BE2C (cell line): ENCODE measurements around the gene DCUN1D3.

Experiments
- DNase-seq: peaks from one replicate; pipeline ENCODE4 v3.0.0-alpha.2; 2020
- H3K27me3 ChIP-seq: fragments of 250-450 bp; sonication (Bioruptor Pico); 2 replicates; pipeline ENCODE4 v1.5.1; 2020; ENCODE audit warnings: mild to moderate bottlenecking
- H3K36me3 ChIP-seq: fragments of 250-450 bp; sonication (Bioruptor Pico); 2 replicates; pipeline ENCODE4 v1.5.1; 2020; ENCODE audit warnings: mild to moderate bottlenecking
- H3K4me1 ChIP-seq: fragments of 250-450 bp; sonication (Bioruptor Pico); 2 replicates; pipeline ENCODE4 v1.5.1; 2020
- H3K4me3 ChIP-seq: 2 replicates; pipeline ENCODE4 v1.5.1; 2011; ENCODE audit warnings: low read depth, low read length
- H3K9me3 ChIP-seq: fragments of 250-450 bp; sonication (Bioruptor Pico); 2 replicates; pipeline ENCODE4 v1.5.1; 2020
- TF ChIP-seq, protein P1 (sequence below): IDR thresholded peaks from 2 replicates; pipeline ENCODE4 v1.5.1; 2012; ENCODE audit warnings: mild to moderate bottlenecking, low read depth, low read length

The DCUN1D3 gene

DNA sequence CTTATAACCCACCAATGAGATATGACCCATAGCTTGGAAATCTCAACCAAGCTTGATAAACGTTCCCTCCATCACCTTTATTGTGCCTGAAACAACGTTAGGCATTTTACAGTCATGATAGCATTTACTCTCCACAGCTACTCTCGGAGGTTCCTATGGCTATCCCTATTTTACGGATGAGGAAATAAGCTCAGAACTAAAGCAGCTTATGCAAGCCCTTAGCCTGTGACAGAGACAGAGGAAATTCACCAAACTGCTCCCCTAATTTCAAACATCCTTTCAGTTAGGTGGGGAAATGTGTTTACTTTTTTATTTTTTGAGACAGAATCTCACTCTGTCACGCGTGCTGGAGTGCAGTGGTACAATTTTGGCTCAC is 18.7 kb downstream of the DCUN1D3 start:
- no peaks in the 10 kb centered on the region for H3K27me3 ChIP-seq
- H3K4me3 ChIP-seq: no peak overlapping the region
- H3K9me3 ChIP-seq: no peaks in the 10 kb centered on the region
- TF ChIP-seq, protein P1, sequence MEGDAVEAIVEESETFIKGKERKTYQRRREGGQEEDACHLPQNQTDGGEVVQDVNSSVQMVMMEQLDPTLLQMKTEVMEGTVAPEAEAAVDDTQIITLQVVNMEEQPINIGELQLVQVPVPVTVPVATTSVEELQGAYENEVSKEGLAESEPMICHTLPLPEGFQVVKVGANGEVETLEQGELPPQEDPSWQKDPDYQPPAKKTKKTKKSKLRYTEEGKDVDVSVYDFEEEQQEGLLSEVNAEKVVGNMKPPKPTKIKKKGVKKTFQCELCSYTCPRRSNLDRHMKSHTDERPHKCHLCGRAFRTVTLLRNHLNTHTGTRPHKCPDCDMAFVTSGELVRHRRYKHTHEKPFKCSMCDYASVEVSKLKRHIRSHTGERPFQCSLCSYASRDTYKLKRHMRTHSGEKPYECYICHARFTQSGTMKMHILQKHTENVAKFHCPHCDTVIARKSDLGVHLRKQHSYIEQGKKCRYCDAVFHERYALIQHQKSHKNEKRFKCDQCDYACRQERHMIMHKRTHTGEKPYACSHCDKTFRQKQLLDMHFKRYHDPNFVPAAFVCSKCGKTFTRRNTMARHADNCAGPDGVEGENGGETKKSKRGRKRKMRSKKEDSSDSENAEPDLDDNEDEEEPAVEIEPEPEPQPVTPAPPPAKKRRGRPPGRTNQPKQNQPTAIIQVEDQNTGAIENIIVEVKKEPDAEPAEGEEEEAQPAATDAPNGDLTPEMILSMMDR: no peak
- DNase-seq: no peak
- H3K36me3 ChIP-seq: no peaks in the 10 kb centered on the region; the same call in 1 of the 2 replicates
- H3K4me1 ChIP-seq: peaks cover 5% of the 10 kb centered on the region; the same call in 1 of the 2 replicates

DNA sequence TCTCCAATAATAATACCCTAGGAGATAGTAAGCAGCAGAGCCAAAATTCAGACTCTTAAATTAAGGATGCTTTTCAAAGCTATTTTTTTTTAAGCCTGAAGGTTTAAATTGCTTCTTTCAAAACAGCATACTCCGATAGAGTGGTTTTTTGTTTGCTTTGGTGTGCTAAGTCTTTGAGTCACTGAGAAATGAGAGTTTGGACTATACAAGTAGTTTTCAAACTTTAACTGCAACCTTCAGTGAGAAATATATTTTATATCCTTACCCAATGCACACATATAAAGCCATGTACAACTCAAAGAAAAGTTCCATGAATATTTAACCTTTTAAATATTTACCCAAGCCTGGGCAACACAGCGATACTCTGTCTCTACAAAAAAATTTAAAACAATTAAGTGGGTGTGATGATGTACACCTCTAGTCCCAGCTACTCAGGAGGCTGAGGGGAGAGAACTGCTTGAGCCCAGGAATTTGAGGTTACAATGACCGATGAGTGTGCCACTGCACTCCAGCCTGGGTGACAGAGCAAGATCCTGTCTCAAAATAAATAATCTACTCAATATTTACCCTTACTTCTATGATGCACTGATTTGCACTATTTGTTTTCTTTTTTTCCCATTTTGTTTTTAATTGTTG is 19.2 kb downstream of the DCUN1D3 start:
- no peak for DNase-seq
- H3K36me3 ChIP-seq: no peaks in the 10 kb centered on the region; the same call in 1 of the 2 replicates
- no peak overlapping the region for H3K4me3 ChIP-seq
- H3K4me1 ChIP-seq: peaks cover 5% of the 10 kb centered on the region; the same call in 1 of the 2 replicates
- no peaks in the 10 kb centered on the region for H3K27me3 ChIP-seq
- TF ChIP-seq, protein P1: no peak
- H3K9me3 ChIP-seq: no peaks in the 10 kb centered on the region

DNA sequence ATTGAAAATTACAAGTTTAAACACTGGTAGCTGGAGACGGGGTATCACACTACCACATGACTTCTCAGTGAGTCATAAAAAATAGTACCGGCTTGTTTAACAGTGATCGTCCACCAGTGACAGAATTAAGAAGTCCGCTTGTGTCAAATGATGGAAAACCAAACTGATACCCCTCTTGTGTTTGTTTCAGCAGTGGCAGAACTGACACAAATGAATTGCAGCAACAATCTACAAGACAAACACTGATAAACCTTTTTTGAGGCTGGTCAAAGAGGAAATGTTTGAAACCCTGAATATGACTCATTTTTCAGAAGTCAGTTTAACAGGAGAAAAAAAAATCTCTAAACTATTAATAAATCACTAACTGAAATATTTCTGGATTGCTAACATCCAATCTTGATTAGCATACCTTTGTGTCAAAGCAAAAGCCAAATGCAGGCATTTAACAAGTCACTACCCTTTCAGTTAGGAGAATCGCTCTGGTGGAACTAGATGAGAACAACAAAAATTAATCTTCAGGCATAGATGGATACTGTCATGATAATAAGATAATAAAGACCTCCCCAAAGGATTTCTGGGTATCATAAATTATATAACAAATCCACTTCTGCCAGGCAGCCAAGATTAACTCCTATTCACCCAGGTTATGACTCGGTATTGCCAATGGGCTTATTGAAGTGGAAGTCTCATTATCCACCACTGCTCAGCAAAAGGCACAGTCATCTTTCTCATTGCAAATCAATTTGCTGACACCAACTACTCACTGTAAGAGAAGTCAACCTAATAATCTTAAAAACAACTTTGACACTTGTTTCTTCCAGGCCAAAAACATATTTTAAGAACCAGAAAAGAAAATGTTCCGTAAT is 20.8 kb downstream of the DCUN1D3 start:
- no peaks in the 10 kb centered on the region; the same call in 1 of the 2 replicates for H3K36me3 ChIP-seq
- no peaks in the 10 kb centered on the region for H3K27me3 ChIP-seq
- TF ChIP-seq, protein P1: no peak
- no peak for DNase-seq
- no peaks in the 10 kb centered on the region for H3K9me3 ChIP-seq
- H3K4me1 ChIP-seq: peaks cover 5% of the 10 kb centered on the region; the same call in 1 of the 2 replicates
- no peak overlapping the region for H3K4me3 ChIP-seq

DNA sequence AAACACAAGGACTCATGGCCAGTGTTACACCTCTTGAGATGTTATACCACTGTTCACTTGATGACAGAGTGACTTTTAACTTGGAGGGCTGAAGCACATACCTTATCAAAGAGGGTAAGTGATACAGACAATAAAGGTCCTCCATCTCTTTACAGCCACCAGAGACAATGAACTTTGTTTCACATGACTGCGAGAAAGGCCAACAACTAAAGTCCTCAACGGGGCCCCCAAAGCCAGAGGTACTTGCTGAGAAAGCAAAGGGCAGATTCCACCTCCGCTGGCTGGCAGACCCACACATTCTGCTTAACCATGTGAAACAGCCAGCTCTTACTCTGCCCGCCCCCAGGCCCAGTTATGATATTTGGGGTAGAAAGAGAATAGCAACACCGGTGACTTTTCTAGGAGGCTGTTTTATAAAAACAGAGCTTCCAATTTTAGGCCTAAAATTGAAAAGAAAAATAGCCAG is 21.4 kb downstream of the DCUN1D3 start:
- DNase-seq: no peak
- H3K9me3 ChIP-seq: no peaks in the 10 kb centered on the region
- no peaks in the 10 kb centered on the region for H3K27me3 ChIP-seq
- TF ChIP-seq, protein P1: no peak
- H3K36me3 ChIP-seq: no peaks in the 10 kb centered on the region; the same call in 1 of the 2 replicates
- no peak overlapping the region for H3K4me3 ChIP-seq
- H3K4me1 ChIP-seq: peaks cover 5% of the 10 kb centered on the region; the same call in 1 of the 2 replicates

DNA sequence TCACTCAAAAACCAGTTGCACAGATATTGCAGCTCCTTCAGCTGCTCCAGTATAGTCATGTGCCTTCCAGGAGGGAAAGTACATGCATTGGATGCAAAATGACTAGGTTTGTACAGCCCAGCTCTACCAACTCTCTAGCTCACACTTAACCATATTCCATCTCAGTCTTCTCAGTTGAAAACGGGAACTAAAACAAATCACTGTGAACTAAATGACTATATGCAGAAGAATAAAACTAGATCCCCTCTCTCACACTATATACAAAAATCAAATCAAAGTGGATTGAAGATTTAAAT is 24.9 kb downstream of the DCUN1D3 start:
- Histone ChIP-seq H3K9me3 (no peaks in the 10 kb centered on the region), H3K4me1 (peaks cover 7% of the 10 kb centered on the region; the same call in 1 of the 2 replicates), H3K4me3 (no peak overlapping the region), H3K36me3 (no peaks in the 10 kb centered on the region; the same call in 1 of the 2 replicates), H3K27me3 (no peaks in the 10 kb centered on the region)
- DNase-seq: no peak
- TF ChIP-seq, protein P1: no peak
